Measurements from ENCODE around the gene SETX. TPM values are rescaled to one million over a fixed set of nuclear protein-coding genes. Genes with fewer than 3 reads are reported as not detected.

SETX gene
- total RNA-seq, 1 experiment from 2014 or later: 44.3 TPM

DNA sequence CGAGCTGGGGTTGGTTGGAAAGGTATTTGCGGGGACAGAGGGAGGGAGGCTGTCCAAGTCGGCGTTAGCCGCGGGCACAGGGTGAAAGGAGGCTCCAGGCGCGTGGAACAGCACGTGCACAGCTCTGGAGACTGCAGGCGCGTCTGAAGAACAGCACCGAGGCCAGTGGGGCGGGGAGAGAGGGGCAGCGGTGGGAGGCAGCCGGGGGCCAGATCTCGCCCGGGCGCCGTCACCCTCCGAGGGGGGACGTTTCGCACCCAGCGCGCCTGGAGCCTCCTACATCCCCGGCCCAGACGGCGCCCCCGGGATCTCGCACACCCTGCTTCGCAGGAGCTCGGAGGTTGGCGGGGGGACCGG, 113.3 kb downstream of the SETX start:
- Histone ChIP-seq H4K20me1 (ENCODE audit: control insufficient read depth, insufficient read depth, insufficient read length) (no peaks in the 10 kb centered on the region), H3K9ac (ENCODE audit: extremely low read depth, insufficient read length, low read length) (no peak overlapping the region), H2AK5ac (ENCODE audit: insufficient read length, low read length) (no peak overlapping the region), H3K79me1 (ENCODE audit: insufficient read depth, low read depth, low read length, poor library complexity, severe bottlenecking) (no peaks in the 10 kb centered on the region), H2BK120ac (ENCODE audit: low read depth, low read length, poor library complexity, severe bottlenecking) (no peak overlapping the region), H4K5ac (ENCODE audit: insufficient read length, low read depth, low read length) (no peak overlapping the region), H3K9me3 (ENCODE audit: control insufficient read depth, low read depth, low read length) (no peaks in the 10 kb centered on the region), H2BK20ac (ENCODE audit: low read depth, low read length, poor library complexity, severe bottlenecking) (no peak overlapping the region), H3K79me2 (ENCODE audit: insufficient read depth, low read length) (no peaks in the 10 kb centered on the region), H4K91ac (ENCODE audit: insufficient read length, low read depth, low read length) (no peak overlapping the region), H3K27ac (ENCODE audit: insufficient read length, low read depth, low read length) (no peak overlapping the region), H3K4me1 (ENCODE audit: insufficient read depth, low read length) (no peaks in the 10 kb centered on the region; the same call in 1 of the 2 replicates), H4K8ac (replicated peaks; ENCODE audit: insufficient read length, low read depth, low read length) (no peak overlapping the region), H2BK12ac (ENCODE audit: insufficient read length, low read depth, low read length) (no peak overlapping the region), H3K56ac (ENCODE audit: insufficient read length, low read depth, low read length) (no peak overlapping the region), H3K23ac (ENCODE audit: insufficient read length, low read depth, low read length) (no peak overlapping the region), H3K4ac (ENCODE audit: low read depth, low read length) (no peak overlapping the region), H3K14ac (ENCODE audit: insufficient read depth, low read length) (no peak overlapping the region), H2BK5ac (ENCODE audit: insufficient read length, low read length) (no peak overlapping the region), H3K18ac (ENCODE audit: insufficient read length, low read depth, low read length) (no peak overlapping the region), H3K4me2 (ENCODE audit: insufficient read depth, insufficient read length, low read length) (peak overlapping the region; percentile 51), H3T11ph (ENCODE audit: low read length) (no peak overlapping the region), H2BK15ac (ENCODE audit: low read depth, low read length) (no peak overlapping the region), H2AFZ (ENCODE audit: low read length) (no peak overlapping the region), H3K23me2 (ENCODE audit: insufficient read length, low read depth, low read length, poor library complexity, severe bottlenecking) (peaks cover 18% of the 10 kb centered on the region), H3K27me3 (ENCODE audit: insufficient read depth, low read length) (no peaks in the 10 kb centered on the region; the same call in 1 of the 2 replicates)
- H3K4me3 Mint-ChIP-seq: peak overlapping the region; percentile 81 to 94
- no CpG with 5 or more reads among the region's 33 CpGs for WGBS (ENCODE audit: extremely low coverage, insufficient read length, low lambda C conversion rate)
- H3K27ac Mint-ChIP-seq: 0 out of 7 replicates have a peak overlapping the region, but pooled peaks of 1 of the 3 experiments have one; percentile 69
- TF ChIP-seq, protein P1, sequence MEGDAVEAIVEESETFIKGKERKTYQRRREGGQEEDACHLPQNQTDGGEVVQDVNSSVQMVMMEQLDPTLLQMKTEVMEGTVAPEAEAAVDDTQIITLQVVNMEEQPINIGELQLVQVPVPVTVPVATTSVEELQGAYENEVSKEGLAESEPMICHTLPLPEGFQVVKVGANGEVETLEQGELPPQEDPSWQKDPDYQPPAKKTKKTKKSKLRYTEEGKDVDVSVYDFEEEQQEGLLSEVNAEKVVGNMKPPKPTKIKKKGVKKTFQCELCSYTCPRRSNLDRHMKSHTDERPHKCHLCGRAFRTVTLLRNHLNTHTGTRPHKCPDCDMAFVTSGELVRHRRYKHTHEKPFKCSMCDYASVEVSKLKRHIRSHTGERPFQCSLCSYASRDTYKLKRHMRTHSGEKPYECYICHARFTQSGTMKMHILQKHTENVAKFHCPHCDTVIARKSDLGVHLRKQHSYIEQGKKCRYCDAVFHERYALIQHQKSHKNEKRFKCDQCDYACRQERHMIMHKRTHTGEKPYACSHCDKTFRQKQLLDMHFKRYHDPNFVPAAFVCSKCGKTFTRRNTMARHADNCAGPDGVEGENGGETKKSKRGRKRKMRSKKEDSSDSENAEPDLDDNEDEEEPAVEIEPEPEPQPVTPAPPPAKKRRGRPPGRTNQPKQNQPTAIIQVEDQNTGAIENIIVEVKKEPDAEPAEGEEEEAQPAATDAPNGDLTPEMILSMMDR (conservative IDR thresholded peaks at IDR 0.05): no peak
- no peak for DNase-seq
- no peaks in the 10 kb centered on the region; a peak in 1 of 7 replicates for H3K36me3 Mint-ChIP-seq (ENCODE audit: insufficient read depth in 1 of 3, low read depth in 3 of 3)
- H3K27me3 Mint-ChIP-seq (ENCODE audit: low read depth): peaks cover 55% of the 10 kb centered on the region
- peaks cover 10 to 38% of the 10 kb centered on the region in 2 experiments; a peak in 3 of 4 replicates for H3K4me1 Mint-ChIP-seq
- H3K9me3 Mint-ChIP-seq: no peaks in the 10 kb centered on the region
